DMS 273 treated with DMSO at 0.1 percent for 48 hours (cell line): ENCODE results near the gene ABL1.
A peak's percentile ranks its signal among the peaks of the same experiment; 100 is the strongest.

ENCODE experiments used
- DNase-seq: peaks from one replicate; lab custom pipeline; 2025; lab: John Stamatoyannopoulos, UW

ABL1 gene

GRCh38 chr9:130931508-130932254 is 96.6 kb downstream of the ABL1 start:
- DNase-seq = no peak

GRCh38 chr9:130932255-130933079 is 97.4 kb downstream of the ABL1 start:
- no peak for DNase-seq

GRCh38 chr9:130933114-130934046 is 98.3 kb downstream of the ABL1 start:
- DNase-seq = no peak

GRCh38 chr9:130934246-130934645 is 99.2 kb downstream of the ABL1 start:
- no peak for DNase-seq

- no peak for DNase-seq
Measured at GRCh38 chr9:130934702-130935647, 99.9 kb downstream of the ABL1 start.

GRCh38 chr9:130935648-130936271 is 100.7 kb downstream of the ABL1 start:
- no peak for DNase-seq

- DNase-seq = peak; percentile 83
Measured at GRCh38 chr9:130936285-130937117, 101.4 kb downstream of the ABL1 start.
